Tibial nerve (tissue), 4 donors: Measurements from ENCODE around the gene COPS9.

Experiments
- EP300 ChIP-seq, 2 donors: sonication (generic); formaldehyde crosslinking; IDR thresholded peaks; one replicate each; pipeline ENCODE4 v1.6.1; 2017; ENCODE audit warnings: antibody characterized with exemption in 2 of 2, mild to moderate bottlenecking in 1 of 2
- POLR2A ChIP-seq, 2 donors: fragments of 450-650 bp; IDR thresholded peaks; one replicate each; pipeline ENCODE4 v1.6.1; 2017; ENCODE audit warnings: antibody characterized with exemption in 2 of 2, mild to moderate bottlenecking in 2 of 2, moderate library complexity in 2 of 2
- TF ChIP-seq, protein P1 (sequence below), 5 experiments: fragments of 200-600 bp in 3 of 5; fragments of 450-650 bp in 2 of 5; sonication (generic) in 3 of 5; IDR thresholded peaks; one replicate each; pipeline ENCODE4 v1.5.1; 2016 to 2019; ENCODE audit warnings: antibody characterized with exemption in 5 of 5, mild to moderate bottlenecking in 3 of 5, moderate library complexity in 2 of 5

DNA sequence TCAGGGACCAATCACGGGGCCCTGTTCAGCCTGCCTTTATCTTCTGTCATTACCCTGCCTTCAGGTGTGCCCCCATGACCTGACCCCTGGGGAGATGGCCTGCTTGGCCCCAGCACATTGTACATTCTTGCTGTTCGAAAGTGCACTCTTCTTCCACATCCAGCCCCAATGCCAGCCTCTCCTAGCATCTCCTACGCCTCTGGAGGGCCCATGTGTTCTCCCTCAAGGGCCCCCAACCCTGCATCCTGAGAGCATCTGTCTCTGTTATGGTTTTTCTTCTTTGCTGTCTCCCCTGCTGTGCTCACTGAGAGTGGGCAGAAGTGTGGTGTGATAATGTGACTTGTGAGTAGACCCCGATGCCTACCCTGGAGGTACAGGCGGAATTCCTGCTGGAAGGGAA lies 45.9 kb upstream of the COPS9 start:
- TF ChIP-seq POLR2A (IDR thresholded peaks at IDR 0.05), result no peak
- TF ChIP-seq, protein P1, sequence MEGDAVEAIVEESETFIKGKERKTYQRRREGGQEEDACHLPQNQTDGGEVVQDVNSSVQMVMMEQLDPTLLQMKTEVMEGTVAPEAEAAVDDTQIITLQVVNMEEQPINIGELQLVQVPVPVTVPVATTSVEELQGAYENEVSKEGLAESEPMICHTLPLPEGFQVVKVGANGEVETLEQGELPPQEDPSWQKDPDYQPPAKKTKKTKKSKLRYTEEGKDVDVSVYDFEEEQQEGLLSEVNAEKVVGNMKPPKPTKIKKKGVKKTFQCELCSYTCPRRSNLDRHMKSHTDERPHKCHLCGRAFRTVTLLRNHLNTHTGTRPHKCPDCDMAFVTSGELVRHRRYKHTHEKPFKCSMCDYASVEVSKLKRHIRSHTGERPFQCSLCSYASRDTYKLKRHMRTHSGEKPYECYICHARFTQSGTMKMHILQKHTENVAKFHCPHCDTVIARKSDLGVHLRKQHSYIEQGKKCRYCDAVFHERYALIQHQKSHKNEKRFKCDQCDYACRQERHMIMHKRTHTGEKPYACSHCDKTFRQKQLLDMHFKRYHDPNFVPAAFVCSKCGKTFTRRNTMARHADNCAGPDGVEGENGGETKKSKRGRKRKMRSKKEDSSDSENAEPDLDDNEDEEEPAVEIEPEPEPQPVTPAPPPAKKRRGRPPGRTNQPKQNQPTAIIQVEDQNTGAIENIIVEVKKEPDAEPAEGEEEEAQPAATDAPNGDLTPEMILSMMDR (IDR thresholded peaks at IDR 0.05), result no peak
- no peak for TF ChIP-seq EP300 (IDR thresholded peaks at IDR 0.05)
